GM20000 (cell line): ENCODE results near the gene KANK3.

Experiments
- DNase-seq: peaks from one replicate; pipeline ENCODE4 v3.0.0; 2012; ENCODE audit warnings: low spot score
- CTCF ChIP-seq: IDR thresholded peaks from 2 replicates; pipeline ENCODE4 v1.5.1; 2012; ENCODE audit warnings: mild to moderate bottlenecking, control low read depth; ENCODE audit errors: extremely low read depth, missing control alignments

Gene KANK3

DNA sequence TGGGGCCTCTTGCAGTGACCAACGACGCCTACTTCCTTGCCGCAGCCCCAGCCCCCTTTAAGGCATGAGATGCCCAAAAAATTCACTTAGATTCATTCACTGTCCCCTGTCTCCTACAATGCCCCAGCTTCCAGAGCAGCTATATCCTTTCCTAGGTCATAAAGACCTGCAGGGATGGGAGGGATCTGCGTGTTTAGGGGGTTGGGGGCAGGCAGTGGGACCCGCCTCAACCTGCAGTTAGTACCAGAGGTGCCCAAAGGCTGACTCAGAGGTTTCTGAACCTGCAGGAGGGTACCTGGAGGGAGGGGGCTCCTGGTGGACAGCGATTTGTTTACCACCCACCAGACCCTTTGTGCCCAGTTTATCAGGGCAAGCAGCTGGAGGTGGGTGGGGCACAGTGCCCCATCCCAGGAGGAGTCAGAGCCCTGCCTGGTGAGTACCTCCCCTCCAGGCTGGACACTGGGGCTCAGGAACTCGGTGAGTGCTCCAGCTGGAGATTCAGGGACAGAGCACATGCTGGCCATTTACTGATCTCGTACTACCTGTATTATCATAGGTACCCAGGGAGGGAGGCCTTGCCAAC lies 11.7 kb downstream of the KANK3 start:
- TF ChIP-seq CTCF = no peak
- no peak for DNase-seq

GRCh38 chr19:8329996-8330395 lies 13.1 kb downstream of the KANK3 start:
- DNase-seq = no peak
- no peak for TF ChIP-seq CTCF

DNA sequence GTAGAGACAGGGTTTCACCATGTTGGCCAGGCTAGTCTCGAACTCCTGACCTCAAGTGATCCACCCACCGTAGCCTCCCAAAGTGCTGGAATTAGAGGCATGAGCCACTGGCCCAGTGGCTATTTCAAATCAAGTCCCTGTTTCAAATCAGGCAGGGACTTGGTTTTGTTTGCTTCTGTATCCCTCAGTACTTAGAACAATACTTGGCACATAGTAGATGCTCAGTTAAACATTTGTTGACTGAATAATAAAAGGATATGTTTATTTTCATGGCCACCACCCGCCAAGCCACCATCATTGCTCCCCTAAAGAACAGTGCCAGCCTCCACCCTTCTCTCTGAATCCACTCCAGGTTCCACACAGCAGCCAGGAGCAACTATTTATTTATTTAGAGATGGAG lies 17.6 kb downstream of the KANK3 start:
- TF ChIP-seq CTCF = no peak
- no peak for DNase-seq

- TF ChIP-seq CTCF = no peak
- DNase-seq = no peak
Measured at GRCh38 chr19:8324186-8325050, 18.6 kb downstream of the KANK3 start.

DNA sequence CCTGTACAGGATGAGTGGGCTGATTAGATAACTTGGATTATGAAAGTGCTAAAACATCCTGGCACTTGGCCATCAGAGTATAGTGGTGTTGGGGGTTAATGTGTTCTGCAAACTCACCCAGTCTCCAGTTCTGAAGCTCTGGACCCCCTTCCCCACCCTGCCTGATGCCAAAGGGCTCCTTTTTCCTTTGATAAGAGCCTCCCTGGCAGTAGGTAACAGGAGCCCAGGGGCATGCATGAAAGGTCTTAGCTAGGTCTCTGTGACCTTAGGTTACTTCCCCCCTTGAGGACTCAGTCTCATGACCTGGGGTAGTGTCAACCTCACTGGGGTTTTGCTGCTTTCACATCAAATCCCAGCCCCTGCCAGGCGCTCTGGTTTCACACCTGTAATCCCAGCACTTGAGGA lies 19.3 kb downstream of the KANK3 start:
- DNase-seq = no peak
- TF ChIP-seq CTCF = no peak

DNA sequence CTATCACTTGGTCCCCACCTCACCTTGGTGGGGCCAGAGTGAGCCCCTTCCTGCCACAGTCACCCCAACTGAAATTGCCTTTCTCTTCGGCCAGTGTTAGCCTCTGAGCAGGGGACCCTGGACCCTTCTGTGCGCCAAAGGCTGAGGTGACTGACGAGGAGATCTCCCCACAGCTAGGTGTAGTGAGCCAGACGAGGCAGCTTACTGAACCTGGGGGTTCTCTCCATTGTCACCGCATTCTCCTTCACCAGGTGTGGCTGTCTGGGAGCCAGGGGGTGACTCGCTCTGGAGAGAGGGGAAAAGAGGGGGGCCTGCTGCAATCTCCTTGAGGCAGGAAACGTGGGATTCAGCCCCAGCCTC lies 20.4 kb downstream of the KANK3 start:
- DNase-seq = no peak
- no peak for TF ChIP-seq CTCF

DNA sequence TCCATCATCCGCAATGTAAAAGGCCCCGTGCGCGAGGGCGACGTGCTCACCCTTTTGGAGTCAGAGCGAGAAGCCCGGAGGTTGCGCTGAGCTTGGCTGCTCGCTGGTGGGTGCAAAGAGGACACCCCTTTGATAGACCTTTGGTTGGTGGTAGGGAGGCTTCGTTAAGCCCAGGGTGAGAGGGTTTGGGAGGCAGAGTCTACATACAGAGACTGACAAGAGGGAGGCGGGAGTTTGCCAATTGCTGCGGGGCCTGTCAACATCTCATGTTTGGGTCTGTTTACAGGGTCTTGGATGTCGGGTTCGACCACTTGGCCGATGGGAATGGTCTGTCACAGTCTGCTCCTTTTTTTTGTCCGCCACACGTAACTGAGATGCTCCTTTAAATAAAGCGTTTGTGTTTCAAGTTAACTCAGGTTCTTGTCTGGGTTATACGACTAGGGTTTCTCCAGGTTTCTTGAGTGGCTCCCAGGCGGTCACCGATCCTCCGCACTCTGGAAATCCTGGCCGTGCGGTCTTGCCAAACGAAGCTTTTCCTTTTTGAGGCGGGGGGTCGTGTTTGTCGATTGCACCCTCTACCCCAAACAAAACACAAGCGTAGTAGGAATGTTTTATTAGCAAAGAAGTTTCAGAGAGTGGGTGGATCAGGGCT lies 20.9 kb downstream of the KANK3 start:
- TF ChIP-seq CTCF = no peak
- DNase-seq = no peak
